ENCODE measurements around the gene SLC26A11.
A peak's percentile ranks its signal among the peaks of the same experiment; 100 is the strongest.

Gene SLC26A11

GRCh38 chr17:80217703-80218362, 2.4 kb upstream of the SLC26A11 start:
- no peak for DNase-seq (ENCODE audit: low spot score)

DNA sequence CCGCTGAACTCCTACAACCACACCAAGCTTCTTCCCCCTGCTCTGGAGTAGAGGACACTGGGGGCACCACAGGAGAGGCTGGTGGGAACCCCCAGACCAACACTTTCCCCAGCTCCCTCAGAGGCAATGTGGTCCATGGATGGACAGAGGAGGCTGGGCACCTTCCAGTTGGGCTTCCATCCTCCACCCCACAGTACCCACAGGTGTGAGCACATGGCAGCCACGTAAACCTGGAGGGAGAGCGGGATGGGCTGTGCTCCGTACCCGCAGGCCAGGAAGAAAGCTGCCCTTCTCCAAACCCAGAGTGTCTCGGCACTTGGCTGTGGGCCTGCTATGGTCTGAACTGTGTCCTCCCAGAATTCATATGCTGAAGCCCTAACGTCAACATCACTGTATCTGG, 1.8 kb upstream of the SLC26A11 start:
- no peak for DNase-seq (ENCODE audit: low spot score)

DNA sequence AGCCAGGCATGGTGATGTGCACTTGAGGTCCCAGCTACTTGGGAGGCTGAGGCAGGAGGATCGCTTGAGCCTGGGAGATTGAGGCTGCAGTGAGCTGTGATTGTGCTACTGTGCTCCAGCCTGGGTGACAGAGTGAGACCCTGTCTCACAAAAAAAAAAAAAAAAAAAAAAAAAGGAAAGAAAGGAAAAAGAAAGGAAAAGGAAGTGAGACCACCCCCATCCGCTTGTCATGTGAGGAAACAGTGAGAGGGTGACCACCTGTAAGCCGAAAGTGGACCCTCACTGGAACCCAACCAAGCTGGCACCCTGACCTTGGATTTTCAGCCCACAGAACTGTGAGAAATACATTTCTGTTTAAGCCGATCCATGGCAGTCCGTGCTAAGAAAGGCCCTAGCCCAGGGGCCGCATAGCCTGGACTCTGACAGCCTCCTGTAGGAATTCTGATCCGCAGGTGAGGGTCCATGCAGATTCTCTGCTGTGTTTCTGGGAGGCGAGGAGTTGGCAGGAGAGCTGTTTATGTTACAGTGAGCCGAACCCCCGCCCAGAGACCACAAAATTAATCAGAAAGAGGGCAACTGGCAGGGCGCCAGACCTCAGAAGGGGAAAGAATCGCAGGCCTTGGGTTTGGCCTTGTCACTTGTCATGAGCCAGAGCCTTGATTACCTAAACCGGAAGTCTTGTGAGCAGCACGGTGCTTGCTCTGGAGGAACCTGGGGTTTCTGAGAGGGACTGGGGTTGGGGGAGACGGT, 1.0 kb upstream of the SLC26A11 start:
- peak; percentile 79 for DNase-seq (ENCODE audit: low spot score)

GRCh38 chr17:80219763-80220053, 519 bp upstream of the SLC26A11 start:
- peak; percentile 26 for DNase-seq (ENCODE audit: low spot score)

- DNase-seq (ENCODE audit: low spot score) = peak; percentile 51
Observed at GRCh38 chr17:80220736-80221215, 549 bp downstream of the SLC26A11 start.

- no peak for DNase-seq (ENCODE audit: low spot score)
Observed at GRCh38 chr17:80221351-80222105, 1.3 kb downstream of the SLC26A11 start.

- DNase-seq (ENCODE audit: low spot score) = no peak
Observed at GRCh38 chr17:80222376-80223141, 2.3 kb downstream of the SLC26A11 start.

GRCh38 chr17:80223142-80223815, 3.1 kb downstream of the SLC26A11 start:
- no peak for DNase-seq (ENCODE audit: low spot score)

GRCh38 chr17:80223838-80224497, 3.7 kb downstream of the SLC26A11 start:
- DNase-seq (ENCODE audit: low spot score) = no peak

DNA sequence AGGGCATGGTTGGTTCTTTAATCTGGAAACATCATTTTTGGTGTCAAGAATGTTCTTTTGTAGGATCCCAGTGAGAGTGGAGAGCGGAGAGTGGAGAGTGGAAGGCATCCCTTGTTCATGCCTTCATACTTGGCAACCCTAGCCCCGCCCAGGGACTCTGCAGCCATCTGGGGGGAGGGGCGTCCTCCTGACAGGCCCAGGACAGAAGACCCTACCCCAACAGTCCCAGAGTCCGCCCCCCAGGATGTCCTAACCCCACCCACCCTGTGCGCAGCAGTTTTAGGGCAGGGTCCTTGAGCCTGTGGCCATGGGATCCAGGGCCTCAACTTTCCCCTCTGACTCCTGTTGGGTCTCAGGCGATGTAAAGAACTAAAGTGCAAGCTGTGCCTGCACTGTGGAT, 4.5 kb downstream of the SLC26A11 start:
- DNase-seq (ENCODE audit: low spot score) = no peak

- DNase-seq (ENCODE audit: low spot score) = no peak
Observed at GRCh38 chr17:80225230-80225629, 5.0 kb downstream of the SLC26A11 start.

DNA sequence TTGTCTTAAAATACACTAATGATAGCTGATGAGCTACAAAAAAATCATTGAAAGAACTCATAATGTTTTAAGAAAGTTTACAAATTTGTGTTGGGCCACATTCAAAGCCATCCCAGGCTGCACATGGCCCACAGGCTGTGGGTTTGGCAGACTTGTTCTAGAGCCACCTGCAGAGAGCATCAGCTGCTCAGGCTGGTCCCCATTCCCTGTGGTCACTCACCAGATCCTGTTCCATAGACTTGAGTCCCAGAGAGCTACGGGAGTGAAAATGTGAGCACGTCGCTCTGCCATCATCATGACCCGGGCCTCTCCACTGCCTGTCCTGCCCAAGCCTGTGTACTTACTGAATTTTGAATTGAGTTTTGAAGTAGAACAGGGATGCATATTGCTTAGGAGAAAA, 6.9 kb downstream of the SLC26A11 start:
- DNase-seq (ENCODE audit: low spot score) = no peak

- no peak for DNase-seq (ENCODE audit: low spot score)
Observed at GRCh38 chr17:80227666-80228065, 7.4 kb downstream of the SLC26A11 start.

- DNase-seq (ENCODE audit: low spot score) = no peak
Observed at GRCh38 chr17:80228477-80228876, 8.2 kb downstream of the SLC26A11 start.

DNA sequence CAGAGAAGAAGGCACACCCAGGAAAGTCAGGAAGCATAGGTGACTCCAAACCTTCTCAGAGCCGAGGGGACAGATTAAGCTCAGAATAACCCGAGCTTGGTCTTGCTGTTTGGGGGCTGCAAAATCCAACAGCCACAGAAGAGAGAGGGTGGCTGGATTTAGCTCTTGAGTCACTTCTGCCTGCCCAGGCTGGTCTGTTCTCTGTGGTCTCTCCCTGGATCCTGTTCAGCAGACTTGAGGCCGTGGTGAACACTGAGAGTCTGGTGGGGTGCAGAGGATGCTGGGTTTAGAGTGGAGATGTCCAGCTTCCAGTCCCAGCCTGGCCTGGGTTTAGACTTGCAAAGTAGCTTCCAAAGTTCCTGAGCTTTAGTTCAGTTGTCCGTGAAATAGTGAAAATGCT, 8.8 kb downstream of the SLC26A11 start:
- no peak for DNase-seq (ENCODE audit: low spot score)

- no peak for DNase-seq (ENCODE audit: low spot score)
Observed at GRCh38 chr17:80232438-80232837, 12.2 kb downstream of the SLC26A11 start.

- DNase-seq (ENCODE audit: low spot score) = no peak
Observed at GRCh38 chr17:80233202-80233601, 13.0 kb downstream of the SLC26A11 start.

- no peak for DNase-seq (ENCODE audit: low spot score)
Observed at GRCh38 chr17:80236911-80237310, 16.7 kb downstream of the SLC26A11 start.

DNA sequence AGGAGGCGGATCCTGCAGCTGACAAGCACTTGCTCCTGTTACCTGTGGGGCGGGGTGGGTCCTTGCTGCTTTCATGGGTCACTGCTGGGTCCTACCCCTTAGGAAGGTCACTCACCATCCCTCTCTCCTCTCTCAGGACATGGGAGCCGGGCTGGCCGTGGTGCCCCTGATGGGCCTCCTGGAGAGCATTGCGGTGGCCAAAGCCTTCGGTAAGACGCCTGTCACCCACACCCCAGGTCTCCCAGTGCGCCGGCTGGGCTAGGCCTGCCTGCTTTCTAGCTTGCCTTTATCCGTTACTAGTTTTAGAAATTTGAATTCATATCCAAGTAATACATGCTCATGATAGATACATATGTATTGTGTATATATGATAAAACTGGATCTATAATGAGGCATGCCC, 17.2 kb downstream of the SLC26A11 start:
- DNase-seq (ENCODE audit: low spot score) = no peak

DNA sequence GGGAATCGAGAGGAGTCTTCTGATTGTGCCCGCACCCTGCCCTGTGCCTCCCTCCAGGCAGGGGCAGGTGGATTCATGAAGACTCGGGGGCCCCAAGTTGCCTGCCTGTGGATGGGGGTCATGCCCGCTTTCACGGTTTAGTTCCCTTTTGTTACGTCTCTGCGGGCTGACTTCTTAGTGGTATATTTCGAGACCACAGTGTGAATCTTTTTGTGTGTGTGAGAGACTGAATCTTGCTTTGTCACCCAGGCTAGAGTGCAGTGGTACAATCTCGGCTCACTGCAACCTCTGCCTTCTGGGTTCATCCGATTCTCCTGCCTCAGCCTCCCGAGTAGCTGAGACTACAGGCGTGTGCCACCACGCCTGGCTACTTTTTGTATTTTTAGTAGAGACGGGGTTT, 22.3 kb downstream of the SLC26A11 start:
- DNase-seq (ENCODE audit: low spot score) = no peak

All from hepatic stellate cell (primary cell).